Central memory CD4-positive, alpha-beta T cell (primary cell): Measurements from ENCODE around the gene MYO1A.

ENCODE experiments used
- DNase-seq: peaks from one replicate; pipeline ENCODE4 v3.0.0; 2022

Gene MYO1A

DNA sequence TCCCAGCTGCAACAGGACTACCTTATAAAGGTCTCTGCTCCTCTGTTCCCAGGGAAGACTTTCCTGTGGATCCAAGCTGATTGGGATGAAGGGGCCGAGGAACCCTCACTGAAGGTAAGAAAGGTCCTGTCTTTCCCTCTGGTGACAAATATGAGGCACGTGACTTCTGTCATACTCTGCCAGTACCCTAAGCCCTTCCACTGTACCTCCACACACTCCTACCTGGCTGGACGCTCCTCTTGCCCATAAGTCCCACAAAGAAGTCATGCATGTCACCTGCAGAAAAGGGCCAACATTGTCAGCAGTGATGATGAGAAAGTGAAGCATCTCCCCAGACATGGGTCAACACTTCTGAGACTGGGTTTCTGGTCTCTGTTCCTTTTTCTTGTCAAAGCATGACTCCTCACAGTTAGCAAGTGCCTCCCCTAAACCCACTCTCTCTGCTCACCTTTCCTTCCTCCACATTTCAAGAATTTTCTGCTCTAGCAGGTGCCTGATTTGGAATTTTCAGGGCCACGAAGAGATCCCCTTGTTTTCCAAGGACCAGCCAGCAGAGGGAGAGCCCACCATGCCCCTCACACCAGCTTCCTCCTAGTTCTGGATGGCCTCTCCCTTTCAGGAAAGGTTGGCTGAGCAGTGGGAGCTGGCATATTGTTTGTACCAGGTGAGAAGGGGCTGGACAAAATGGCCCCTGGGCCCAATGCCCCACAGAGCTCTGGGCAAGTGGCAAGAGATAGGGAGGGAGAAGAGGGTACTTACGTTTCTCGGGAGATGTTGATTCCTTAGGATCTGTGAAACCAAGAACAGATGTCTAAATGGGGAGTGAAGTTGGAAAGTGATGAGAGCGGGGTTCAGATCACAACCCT is 37.1 kb downstream of the MYO1A start:
- no peak for DNase-seq

DNA sequence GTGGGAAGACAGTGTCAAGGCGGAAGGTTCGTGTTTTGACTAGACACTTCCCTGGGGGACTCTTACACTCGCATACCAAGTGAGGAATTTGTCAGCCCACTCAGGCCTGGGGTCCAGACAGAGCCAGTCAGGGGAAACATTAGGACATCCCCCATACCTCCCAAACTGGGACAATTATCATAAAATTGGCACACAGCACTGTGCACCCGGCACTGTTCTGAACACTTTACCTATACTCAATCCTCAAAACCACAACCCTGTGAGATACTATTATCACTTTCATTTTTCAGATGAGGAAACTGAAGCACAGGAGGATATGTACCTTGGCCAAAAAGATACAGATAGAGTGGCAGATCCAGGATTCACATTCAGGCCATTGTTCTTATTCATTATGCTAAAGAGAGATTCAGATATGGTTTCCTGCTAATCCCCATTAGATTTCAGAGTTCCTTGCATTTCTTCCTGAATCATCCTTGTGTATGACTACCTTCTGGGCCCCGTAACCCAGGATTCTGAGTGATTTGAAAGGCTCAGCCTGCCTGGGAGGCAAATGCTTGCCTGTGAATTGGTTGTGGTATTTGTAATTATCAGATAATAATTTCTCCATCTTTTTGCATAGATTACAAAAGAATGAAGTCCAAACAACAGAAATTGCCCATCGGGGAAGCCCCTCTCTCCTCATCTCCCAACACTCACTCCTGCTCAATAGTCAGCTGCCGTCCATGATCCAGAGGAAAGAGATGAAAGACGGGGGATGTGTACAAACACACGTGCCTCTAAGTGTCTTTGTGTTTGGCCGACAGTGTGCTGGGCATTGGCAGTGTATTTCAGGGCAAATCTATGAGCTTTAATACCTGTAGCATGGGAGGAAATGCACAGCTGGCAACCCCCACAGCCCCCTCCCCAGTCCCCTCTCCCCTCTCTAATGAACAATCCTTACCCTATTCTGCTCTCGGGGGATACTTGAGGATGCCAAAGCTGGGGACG is 38.2 kb downstream of the MYO1A start:
- peak; percentile 34 for DNase-seq

- no peak for DNase-seq
Measured at GRCh38 chr12:57010627-57011247, 39.2 kb downstream of the MYO1A start.

GRCh38 chr12:57009949-57010626 is 39.8 kb downstream of the MYO1A start:
- no peak for DNase-seq

DNA sequence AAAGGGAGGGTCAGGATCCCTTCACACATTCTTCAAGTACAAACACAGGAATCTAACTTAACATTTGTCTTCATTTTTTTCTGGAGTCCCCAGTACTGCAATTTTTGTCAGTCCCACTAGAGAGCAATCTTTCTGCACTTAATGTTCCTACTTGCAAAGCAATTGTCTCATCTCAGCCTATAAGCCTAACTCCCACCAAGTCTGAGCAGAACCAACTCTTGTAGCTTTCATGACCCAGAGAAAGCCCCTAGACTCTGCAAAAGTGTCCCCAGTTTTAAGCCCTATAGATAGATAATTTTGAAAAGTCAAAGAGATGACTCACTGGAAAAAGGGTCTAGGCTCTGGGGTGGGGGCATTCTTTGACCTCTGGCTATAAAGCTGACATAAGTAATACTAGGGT is 41.8 kb downstream of the MYO1A start:
- peak; percentile 51 for DNase-seq

DNA sequence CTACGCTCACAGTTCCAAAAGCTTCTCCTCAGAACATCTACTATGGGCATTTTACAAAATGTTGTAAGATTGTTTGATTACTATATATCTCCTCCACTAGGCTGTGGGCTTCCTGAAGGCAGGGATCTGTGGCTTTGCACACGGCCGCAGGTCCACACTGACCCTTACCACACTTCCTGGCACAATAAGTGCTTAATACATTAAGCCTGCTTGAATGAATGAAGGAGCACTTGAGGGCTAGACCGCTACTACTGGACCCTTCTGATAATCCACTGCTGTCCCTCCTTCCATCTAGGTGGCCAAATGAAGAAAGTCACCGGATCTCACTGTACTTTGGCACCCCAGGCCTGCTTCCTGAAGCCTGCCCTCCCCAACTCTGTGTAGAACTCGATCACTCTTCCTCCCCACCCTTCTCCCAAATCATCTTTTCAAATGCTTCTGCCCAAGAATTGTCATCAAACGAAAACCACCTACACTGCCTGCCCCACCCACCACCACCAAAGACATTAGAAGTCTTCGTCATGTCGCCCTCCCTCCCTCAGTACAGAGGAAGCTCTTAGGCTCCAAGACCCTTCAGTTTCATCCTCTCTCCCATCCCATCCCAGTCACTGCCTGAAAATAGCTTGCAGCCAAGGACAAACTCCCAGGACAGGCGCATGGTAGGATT is 43.0 kb downstream of the MYO1A start:
- DNase-seq = no peak

GRCh38 chr12:57005980-57006808 is 43.7 kb downstream of the MYO1A start, which contains the start of gene ZBTB39:
Gene ZBTB39 (minus strand): TSS chr12:57006546. CDS start chr12:57004917, 1,629 bp downstream.
- peak; percentile 60 for DNase-seq

GRCh38 chr12:57004651-57005050 is 45.3 kb downstream of the MYO1A start:
- no peak for DNase-seq

- no peak for DNase-seq
Measured at GRCh38 chr12:57003395-57003794, 46.5 kb downstream of the MYO1A start.

DNA sequence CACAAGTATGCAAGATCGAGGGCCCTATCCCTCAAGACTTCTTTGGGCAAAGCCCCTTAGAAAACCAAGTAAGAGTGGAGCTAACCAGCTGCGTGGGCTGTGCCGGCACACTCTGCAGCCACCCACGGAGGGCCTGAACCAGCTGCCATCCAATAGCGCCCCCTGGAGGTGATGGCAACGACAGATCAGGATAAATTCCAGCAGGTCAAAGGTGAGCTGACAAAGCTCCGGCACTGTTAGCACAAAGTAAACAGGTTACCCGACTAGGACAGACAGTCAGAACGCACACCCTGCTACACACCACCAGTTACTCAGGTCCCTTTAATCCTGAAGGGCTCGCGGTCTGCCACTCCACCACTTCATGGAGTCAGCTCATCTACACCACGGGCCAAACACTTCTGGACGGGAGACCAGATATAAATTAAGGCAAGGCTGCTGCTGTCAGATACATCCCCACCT is 48.5 kb downstream of the MYO1A start:
- peak; percentile 67 for DNase-seq

DNA sequence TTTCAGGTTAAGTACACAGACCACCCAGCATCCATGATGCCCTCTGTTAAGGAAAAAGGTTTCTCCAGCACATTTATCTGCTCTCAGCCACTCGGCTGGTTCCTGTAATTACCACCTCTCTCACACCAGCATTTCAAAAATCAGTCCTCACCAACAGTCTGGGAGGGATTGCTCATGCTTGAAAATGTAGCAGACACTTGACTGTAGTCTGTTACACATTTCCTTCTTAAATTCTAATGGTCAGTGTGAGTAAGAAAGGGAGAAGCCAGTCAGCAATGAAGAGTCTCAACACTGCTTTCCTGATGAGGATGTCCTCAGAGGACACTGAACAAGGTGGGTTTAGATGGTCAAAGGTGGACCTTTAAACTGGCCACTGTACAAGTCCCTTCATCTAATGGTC is 49.5 kb downstream of the MYO1A start:
- no peak for DNase-seq

- DNase-seq = no peak
Measured at GRCh38 chr12:56999456-56999855, 50.5 kb downstream of the MYO1A start.

DNA sequence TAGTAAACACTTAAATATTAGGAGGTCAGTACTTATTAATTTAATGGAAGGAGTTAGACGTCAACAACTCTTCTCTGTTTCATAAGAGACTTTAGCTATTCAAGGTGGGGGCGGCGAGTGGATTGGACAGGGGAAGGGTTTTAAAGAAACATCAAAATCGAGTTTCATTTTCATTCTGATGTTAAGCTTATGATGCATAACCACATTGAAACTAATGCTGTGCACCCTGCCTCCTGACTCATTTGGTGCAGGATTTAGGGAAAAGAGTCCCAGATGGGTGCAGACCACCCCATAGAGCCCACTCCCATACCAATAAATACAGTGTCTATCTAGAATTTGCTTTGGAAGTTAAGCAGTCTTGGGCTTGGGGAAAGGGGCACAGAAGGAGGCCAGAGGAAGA is 50.9 kb downstream of the MYO1A start:
- DNase-seq = no peak

DNA sequence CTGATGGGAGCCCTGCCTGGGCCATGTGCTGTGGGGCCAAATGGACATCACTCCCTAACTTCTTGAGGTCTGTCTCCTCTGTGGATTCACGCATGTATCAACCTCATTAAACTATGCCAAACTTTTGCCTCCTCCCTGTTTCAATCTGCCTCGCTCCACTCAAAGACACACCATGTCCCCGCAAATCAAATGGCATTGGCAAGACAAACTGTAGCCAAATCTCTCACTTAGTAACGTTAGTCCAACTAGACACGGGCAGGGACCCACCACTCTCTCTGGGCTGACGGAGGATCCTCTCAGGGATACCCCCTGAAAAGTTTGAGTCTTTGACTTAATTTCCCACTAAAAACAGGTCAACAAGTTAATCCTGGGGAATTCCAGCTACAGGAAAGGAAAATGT is 51.6 kb downstream of the MYO1A start:
- no peak for DNase-seq

DNA sequence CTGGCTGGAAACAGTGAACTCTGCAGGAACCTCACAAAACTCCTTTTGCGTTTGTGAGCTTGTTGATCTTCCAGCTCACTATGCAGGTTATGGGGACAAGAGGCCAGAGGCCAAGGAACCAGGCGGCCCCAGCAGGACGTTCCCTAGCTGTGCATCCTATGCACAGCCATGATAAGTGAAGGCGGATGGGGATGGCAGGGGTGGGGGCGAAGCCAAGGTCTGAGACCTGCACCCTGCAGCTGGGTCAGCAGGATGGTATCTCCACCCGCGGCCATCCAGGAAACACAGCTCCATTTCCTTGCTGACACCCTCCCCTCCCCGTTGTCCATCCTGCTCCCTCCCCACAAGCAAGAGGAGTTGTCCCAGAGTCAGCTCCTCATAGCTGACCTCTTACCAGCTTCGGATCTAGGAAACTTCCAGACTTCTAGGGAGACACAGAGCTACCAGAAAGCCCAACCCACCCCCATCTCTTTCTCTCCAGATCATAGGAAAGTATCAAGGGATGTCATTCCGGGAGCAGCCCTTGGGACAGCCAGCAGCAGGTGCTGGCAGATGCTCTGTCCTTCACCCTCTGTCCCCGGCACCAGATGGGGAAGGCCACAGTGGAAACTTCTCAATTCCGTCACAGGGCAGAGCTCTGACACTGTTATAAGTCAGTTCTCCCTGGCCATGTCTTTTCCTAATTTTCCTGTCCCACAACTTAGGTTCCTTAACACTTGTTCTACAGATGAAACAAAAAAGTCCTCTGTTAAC is 53.0 kb downstream of the MYO1A start:
- DNase-seq = no peak

DNA sequence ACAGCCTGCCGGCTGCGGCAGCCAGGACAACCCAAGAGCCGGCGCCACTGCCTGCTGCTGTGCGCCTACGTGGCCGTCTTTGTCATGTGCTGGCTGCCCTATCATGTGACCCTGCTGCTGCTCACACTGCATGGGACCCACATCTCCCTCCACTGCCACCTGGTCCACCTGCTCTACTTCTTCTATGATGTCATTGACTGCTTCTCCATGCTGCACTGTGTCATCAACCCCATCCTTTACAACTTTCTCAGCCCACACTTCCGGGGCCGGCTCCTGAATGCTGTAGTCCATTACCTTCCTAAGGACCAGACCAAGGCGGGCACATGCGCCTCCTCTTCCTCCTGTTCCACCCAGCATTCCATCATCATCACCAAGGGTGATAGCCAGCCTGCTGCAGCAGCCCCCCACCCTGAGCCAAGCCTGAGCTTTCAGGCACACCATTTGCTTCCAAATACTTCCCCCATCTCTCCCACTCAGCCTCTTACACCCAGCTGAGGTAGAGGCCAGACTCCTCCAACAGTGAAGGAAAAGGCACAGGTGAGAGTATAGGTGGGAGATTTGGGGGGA is 53.9 kb downstream of the MYO1A start:
- DNase-seq = no peak

DNA sequence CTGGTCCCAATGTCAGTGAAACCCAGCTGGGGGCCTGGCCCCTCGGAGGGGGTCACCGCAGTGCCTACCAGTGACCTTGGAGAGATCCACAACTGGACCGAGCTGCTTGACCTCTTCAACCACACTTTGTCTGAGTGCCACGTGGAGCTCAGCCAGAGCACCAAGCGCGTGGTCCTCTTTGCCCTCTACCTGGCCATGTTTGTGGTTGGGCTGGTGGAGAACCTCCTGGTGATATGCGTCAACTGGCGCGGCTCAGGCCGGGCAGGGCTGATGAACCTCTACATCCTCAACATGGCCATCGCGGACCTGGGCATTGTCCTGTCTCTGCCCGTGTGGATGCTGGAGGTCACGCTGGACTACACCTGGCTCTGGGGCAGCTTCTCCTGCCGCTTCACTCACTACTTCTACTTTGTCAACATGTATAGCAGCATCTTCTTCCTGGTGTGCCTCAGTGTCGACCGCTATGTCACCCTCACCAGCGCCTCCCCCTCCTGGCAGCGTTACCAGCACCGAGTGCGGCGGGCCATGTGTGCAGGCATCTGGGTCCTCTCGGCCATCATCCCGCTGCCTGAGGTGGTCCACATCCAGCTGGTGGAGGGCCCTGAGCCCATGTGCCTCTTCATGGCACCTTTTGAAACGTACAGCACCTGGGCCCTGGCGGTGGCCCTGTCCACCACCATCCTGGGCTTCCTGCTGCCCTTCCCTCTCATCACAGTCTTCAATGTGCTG is 54.6 kb downstream of the MYO1A start:
- DNase-seq = no peak

- DNase-seq = no peak
Measured at GRCh38 chr12:56994231-56994746, 55.6 kb downstream of the MYO1A start.

DNA sequence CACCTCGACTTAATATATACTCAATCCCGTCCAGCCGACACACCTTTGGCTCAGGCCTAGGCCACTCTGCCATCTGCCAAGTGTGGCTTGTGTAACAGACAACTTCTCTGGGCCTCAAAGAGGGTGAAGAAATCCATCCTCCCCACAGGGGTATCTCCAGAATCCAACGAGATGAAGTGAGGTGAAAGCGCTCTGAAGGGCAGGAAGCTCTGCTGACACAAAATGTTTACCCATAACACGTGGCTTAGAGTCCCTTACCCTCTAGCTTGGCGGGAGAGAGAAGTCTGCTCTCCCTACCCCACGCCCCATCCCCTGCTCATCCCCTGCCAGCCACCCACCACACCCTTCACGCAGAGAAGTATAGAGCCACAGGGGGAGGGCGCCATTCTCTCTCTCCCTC is 56.6 kb downstream of the MYO1A start:
- DNase-seq = no peak
